ENCODE data around the gene BAIAP2. TPM values are rescaled to one million over a fixed set of nuclear protein-coding genes. Genes with fewer than 3 reads are reported as not detected.

BAIAP2 gene
- total RNA-seq, 1 donor from 2014 or later: 51.4 TPM

- Histone ChIP-seq H2AFZ (ENCODE audit: low read depth, low read length) (no peak overlapping the region), H3K9me3 (ENCODE audit: insufficient read depth, low read depth, low read length) (peaks cover 3% of the 10 kb centered on the region), H4K20me1 (ENCODE audit: insufficient read depth, low read length) (peaks cover 4% of the 10 kb centered on the region), H3K79me2 (ENCODE audit: insufficient read depth, low read length) (no peaks in the 10 kb centered on the region), H3K36me3 (ENCODE audit: insufficient read depth, low read length) (no peaks in the 10 kb centered on the region), H3K27ac (ENCODE audit: low read depth, low read length) (no peak overlapping the region), H3K4me2 (ENCODE audit: low read length) (no peak overlapping the region), H3K27me3 (ENCODE audit: insufficient read depth, low read length) (no peaks in the 10 kb centered on the region), H3K4me3 (ENCODE audit: insufficient read depth, low read depth, low read length) (no peak overlapping the region), H3K9ac (ENCODE audit: low read length) (no peak overlapping the region), H3K4me1 (ENCODE audit: insufficient read depth, low read length) (no peaks in the 10 kb centered on the region)
- H3K9me3 Mint-ChIP-seq (ENCODE audit: unreplicated experiment): peaks cover 2% of the 10 kb centered on the region
- H3K4me3 Mint-ChIP-seq (ENCODE audit: unreplicated experiment): no peak overlapping the region
- H3K4me1 Mint-ChIP-seq (ENCODE audit: low read depth, unreplicated experiment): no peaks in the 10 kb centered on the region
- no peaks in the 10 kb centered on the region for H3K36me3 Mint-ChIP-seq (ENCODE audit: low read depth, unreplicated experiment)
- TF ChIP-seq CTCF (IDR thresholded peaks at IDR 0.05; ENCODE audit: insufficient read depth, low read depth, low read length) (no peak), EZH2 (IDR thresholded peaks at IDR 0.05; ENCODE audit: insufficient read depth, low read length) (no peak)
- DNase-seq (ENCODE audit: low read depth): no peak
- H3K27me3 Mint-ChIP-seq (ENCODE audit: low read depth, unreplicated experiment): peaks cover 7% of the 10 kb centered on the region
- H3K27ac Mint-ChIP-seq (ENCODE audit: unreplicated experiment): no peak overlapping the region
- no peak for FAIRE-seq
Measured at GRCh38 chr17:81140695-81141094, 105.7 kb downstream of the BAIAP2 start.

GRCh38 chr17:81142301-81143199 is 107.6 kb downstream of the BAIAP2 start:
- Mint-ChIP-seq H3K4me1 (ENCODE audit: low read depth, unreplicated experiment) (no peaks in the 10 kb centered on the region), H3K9me3 (ENCODE audit: unreplicated experiment) (peaks cover 2% of the 10 kb centered on the region), H3K36me3 (ENCODE audit: low read depth, unreplicated experiment) (no peaks in the 10 kb centered on the region), H3K27me3 (ENCODE audit: low read depth, unreplicated experiment) (peaks cover 10% of the 10 kb centered on the region), H3K4me3 (ENCODE audit: unreplicated experiment) (no peak overlapping the region), H3K27ac (ENCODE audit: unreplicated experiment) (no peak overlapping the region)
- Histone ChIP-seq H3K9me3 (ENCODE audit: insufficient read depth, low read depth, low read length) (peaks cover 3% of the 10 kb centered on the region), H4K20me1 (ENCODE audit: insufficient read depth, low read length) (peaks cover 4% of the 10 kb centered on the region), H3K27ac (ENCODE audit: low read depth, low read length) (no peak overlapping the region), H3K9ac (ENCODE audit: low read length) (no peak overlapping the region), H3K79me2 (ENCODE audit: insufficient read depth, low read length) (no peaks in the 10 kb centered on the region), H3K36me3 (ENCODE audit: insufficient read depth, low read length) (no peaks in the 10 kb centered on the region), H3K4me3 (ENCODE audit: insufficient read depth, low read depth, low read length) (no peak overlapping the region), H2AFZ (ENCODE audit: low read depth, low read length) (peak overlapping the region; percentile 20), H3K4me1 (ENCODE audit: insufficient read depth, low read length) (no peaks in the 10 kb centered on the region), H3K27me3 (ENCODE audit: insufficient read depth, low read length) (no peaks in the 10 kb centered on the region), H3K4me2 (ENCODE audit: low read length) (no peak overlapping the region)
- DNase-seq (ENCODE audit: low read depth): peak; percentile 31
- FAIRE-seq: no peak
- TF ChIP-seq CTCF (IDR thresholded peaks at IDR 0.05; ENCODE audit: insufficient read depth, low read depth, low read length) (peak; percentile 41), EZH2 (IDR thresholded peaks at IDR 0.05; ENCODE audit: insufficient read depth, low read length) (no peak)

- H3K4me1 ChIP-seq (ENCODE audit: insufficient read depth, low read length): no peaks in the 10 kb centered on the region
- H3K27me3 ChIP-seq (ENCODE audit: insufficient read depth, low read length): no peaks in the 10 kb centered on the region
- no peaks in the 10 kb centered on the region for H3K36me3 ChIP-seq (ENCODE audit: insufficient read depth, low read length)
- no peak overlapping the region for H3K4me3 ChIP-seq (ENCODE audit: insufficient read depth, low read depth, low read length)
- Mint-ChIP-seq H3K27me3 (ENCODE audit: low read depth, unreplicated experiment) (peaks cover 12% of the 10 kb centered on the region), H3K27ac (ENCODE audit: unreplicated experiment) (no peak overlapping the region), H3K4me1 (ENCODE audit: low read depth, unreplicated experiment) (no peaks in the 10 kb centered on the region), H3K9me3 (ENCODE audit: unreplicated experiment) (peaks cover 2% of the 10 kb centered on the region), H3K4me3 (ENCODE audit: unreplicated experiment) (no peak overlapping the region), H3K36me3 (ENCODE audit: low read depth, unreplicated experiment) (no peaks in the 10 kb centered on the region)
- H3K9ac ChIP-seq (ENCODE audit: low read length): no peak overlapping the region
- TF ChIP-seq CTCF (IDR thresholded peaks at IDR 0.05; ENCODE audit: insufficient read depth, low read depth, low read length) (no peak), EZH2 (IDR thresholded peaks at IDR 0.05; ENCODE audit: insufficient read depth, low read length) (no peak)
- no peaks in the 10 kb centered on the region for H3K79me2 ChIP-seq (ENCODE audit: insufficient read depth, low read length)
- no peaks in the 10 kb centered on the region for H3K9me3 ChIP-seq (ENCODE audit: insufficient read depth, low read depth, low read length)
- no peak overlapping the region for H2AFZ ChIP-seq (ENCODE audit: low read depth, low read length)
- no peak overlapping the region for H3K27ac ChIP-seq (ENCODE audit: low read depth, low read length)
- H4K20me1 ChIP-seq (ENCODE audit: insufficient read depth, low read length): peaks cover 3% of the 10 kb centered on the region
- no peak for FAIRE-seq
- no peak overlapping the region for H3K4me2 ChIP-seq (ENCODE audit: low read length)
- no peak for DNase-seq (ENCODE audit: low read depth)
Measured at GRCh38 chr17:81143200-81143527, 108.2 kb downstream of the BAIAP2 start.
